Neural progenitor cell (in vitro differentiated cells): ENCODE results near the gene SLC30A4. TPM values are rescaled to one million over a fixed set of nuclear protein-coding genes. Genes with fewer than 3 reads are reported as not detected.

Experiments
- DNase-seq: peaks from one replicate; pipeline ENCODE4 v3.0.0-alpha.2; 2016; ENCODE audit warnings: low spot score
- H2AFZ ChIP-seq: fragments of 200-600 bp; sonication (generic); replicated peaks from 2 replicates; pipeline ENCODE4 v1.6.1; 2016; ENCODE audit warnings: antibody characterized with exemption
- H3F3A ChIP-seq: fragments of 200-600 bp; sonication (generic); 2 replicates; pipeline ENCODE4 v1.6.1; 2016; ENCODE audit warnings: antibody characterized with exemption, low read depth
- H3K27ac ChIP-seq: fragments of 200-600 bp; sonication (generic); 2 replicates; pipeline ENCODE4 v1.5.1; 2016; ENCODE audit warnings: mild to moderate bottlenecking
- H3K27me3 ChIP-seq: fragments of 200-600 bp; sonication (generic); 2 replicates; pipeline ENCODE4 v1.6.1; 2016; ENCODE audit warnings: mild to moderate bottlenecking, moderate library complexity
- H3K36me3 ChIP-seq: fragments of 200-600 bp; sonication (generic); 2 replicates; pipeline ENCODE4 v1.5.1; 2016
- H3K4me1 ChIP-seq: fragments of 200-600 bp; sonication (generic); 2 replicates; pipeline ENCODE4 v1.6.1; 2016; ENCODE audit warnings: mixed run types
- H3K4me2 ChIP-seq: fragments of 200-600 bp; sonication (generic); 2 replicates; pipeline ENCODE4 v1.6.1; 2016
- H3K4me3 ChIP-seq: fragments of 200-600 bp; sonication (generic); 2 replicates; pipeline ENCODE4 v1.5.1; 2016
- H3K79me2 ChIP-seq: fragments of 200-600 bp; sonication (generic); 2 replicates; pipeline ENCODE4 v1.6.1; 2016; ENCODE audit warnings: low read depth
- H3K9ac ChIP-seq: fragments of 200-600 bp; sonication (generic); 2 replicates; pipeline ENCODE4 v1.6.1; 2016
- H3K9me3 ChIP-seq: fragments of 200-600 bp; sonication (generic); 2 replicates; pipeline ENCODE4 v1.5.1; 2016; ENCODE audit warnings: low read depth
- H4K20me1 ChIP-seq: fragments of 200-600 bp; sonication (generic); 2 replicates; pipeline ENCODE4 v1.6.1; 2016; ENCODE audit warnings: low read depth
- H3K27ac Mint-ChIP-seq: 3 replicates; pipeline ENCODE4 v1.8.0; 2021; ENCODE audit warnings: mixed read lengths
- H3K27me3 Mint-ChIP-seq: 2 replicates; pipeline ENCODE4 v1.8.0; 2022; ENCODE audit warnings: low read depth, mild to moderate bottlenecking, inconsistent platforms, moderate library complexity, mixed read lengths; ENCODE audit not compliant: insufficient read depth
- H3K36me3 Mint-ChIP-seq: 3 replicates; pipeline ENCODE4 v1.8.0; 2021; ENCODE audit warnings: mixed read lengths
- H3K4me1 Mint-ChIP-seq: 3 replicates; pipeline ENCODE4 v1.8.0; 2021; ENCODE audit warnings: mixed read lengths
- H3K4me3 Mint-ChIP-seq: 3 replicates; pipeline ENCODE4 v1.8.0; 2021; ENCODE audit warnings: mild to moderate bottlenecking, moderate library complexity, mixed read lengths
- H3K9me3 Mint-ChIP-seq: 3 replicates; pipeline ENCODE4 v1.8.0; 2020; ENCODE audit warnings: mixed read lengths
- CTCF ChIP-seq: fragments of 200-600 bp; sonication (generic); IDR thresholded peaks from 2 replicates; pipeline ENCODE4 v1.5.1; 2017; ENCODE audit warnings: antibody characterized with exemption, mild to moderate bottlenecking
- EZH2 ChIP-seq: fragments of 200-600 bp; sonication (generic); IDR thresholded peaks from 2 replicates; pipeline ENCODE4 v1.6.1; 2017; ENCODE audit warnings: antibody characterized with exemption, mild to moderate bottlenecking, moderate library complexity
- EZH2phosphoT487 ChIP-seq: fragments of 200-600 bp; sonication (generic); IDR thresholded peaks from 2 replicates; pipeline ENCODE4 v1.6.1; 2017; ENCODE audit warnings: antibody characterized with exemption
- total RNA-seq: library from RNA; depleted of rRNA; stranded (reverse); fragments of >200 nt; gene quantifications from 2 replicates; pipeline ENCODE4 v1.2.3, GENCODE V29; 2015; ENCODE audit warnings: low replicate concordance

SLC30A4 gene
- total RNA-seq, 1 donor from 2014 or later = 0.02 TPM

GRCh38 chr15:45476410-45476809 is 46.1 kb downstream of the SLC30A4 start:
- no peak overlapping the region for H3K4me3 ChIP-seq
- H3K9me3 ChIP-seq = no peaks in the 10 kb centered on the region
- DNase-seq = no peak
- H3K27me3 ChIP-seq = peaks cover 85% of the 10 kb centered on the region
- H3K27ac Mint-ChIP-seq = no peak overlapping the region
- no peaks in the 10 kb centered on the region for H3K79me2 ChIP-seq
- H3K27ac ChIP-seq = no peak overlapping the region
- H3F3A ChIP-seq = no peaks in the 10 kb centered on the region
- no peak overlapping the region for H3K4me3 Mint-ChIP-seq
- no peak overlapping the region for H3K9ac ChIP-seq
- no peaks in the 10 kb centered on the region for H3K4me1 Mint-ChIP-seq
- TF ChIP-seq EZH2 (no peak), CTCF (no peak), EZH2phosphoT487 (no peak)
- H3K36me3 ChIP-seq = no peaks in the 10 kb centered on the region
- no peaks in the 10 kb centered on the region for H4K20me1 ChIP-seq
- H3K4me2 ChIP-seq = no peak overlapping the region
- H3K27me3 Mint-ChIP-seq = peaks cover 6% of the 10 kb centered on the region
- peaks cover 14% of the 10 kb centered on the region for H3K4me1 ChIP-seq
- H3K9me3 Mint-ChIP-seq = no peaks in the 10 kb centered on the region
- no peak overlapping the region for H2AFZ ChIP-seq
- H3K36me3 Mint-ChIP-seq = no peaks in the 10 kb centered on the region

- no peak for DNase-seq
- Mint-ChIP-seq H3K4me1 (no peaks in the 10 kb centered on the region), H3K27ac (no peak overlapping the region)
Measured at GRCh38 chr15:45474799-45475198, 47.8 kb downstream of the SLC30A4 start.

GRCh38 chr15:45473068-45473467 is 49.5 kb downstream of the SLC30A4 start:
- no peaks in the 10 kb centered on the region for H3K9me3 ChIP-seq
- Mint-ChIP-seq H3K27me3 (peaks cover 13% of the 10 kb centered on the region), H3K9me3 (no peaks in the 10 kb centered on the region), H3K4me3 (no peak overlapping the region), H3K27ac (no peak overlapping the region), H3K36me3 (no peaks in the 10 kb centered on the region), H3K4me1 (peaks cover 8% of the 10 kb centered on the region)
- H3K9ac ChIP-seq = no peak overlapping the region
- TF ChIP-seq EZH2 (no peak), EZH2phosphoT487 (no peak), CTCF (no peak)
- no peak for DNase-seq
- H3K4me2 ChIP-seq = peak overlapping the region; percentile 20
- no peak overlapping the region for H3K27ac ChIP-seq
- no peaks in the 10 kb centered on the region for H3F3A ChIP-seq
- peaks cover 14% of the 10 kb centered on the region for H3K4me1 ChIP-seq
- H3K4me3 ChIP-seq = no peak overlapping the region
- no peaks in the 10 kb centered on the region for H3K36me3 ChIP-seq
- peaks cover 99% of the 10 kb centered on the region for H3K27me3 ChIP-seq
- H2AFZ ChIP-seq = no peak overlapping the region
- no peaks in the 10 kb centered on the region for H4K20me1 ChIP-seq
- H3K79me2 ChIP-seq = no peaks in the 10 kb centered on the region

More at GRCh38 chr15:45474799-45475198, 47.8 kb downstream of the SLC30A4 start:
- no peak overlapping the region for H3K9ac ChIP-seq
- no peaks in the 10 kb centered on the region for H3K36me3 Mint-ChIP-seq
- no peak overlapping the region for H3K4me2 ChIP-seq
- no peak overlapping the region for H3K27ac ChIP-seq
- H3F3A ChIP-seq = no peaks in the 10 kb centered on the region
- no peaks in the 10 kb centered on the region for H3K9me3 Mint-ChIP-seq
- no peak overlapping the region for H3K4me3 Mint-ChIP-seq
- no peak for TF ChIP-seq EZH2
- TF ChIP-seq EZH2phosphoT487 = no peak
- no peak for TF ChIP-seq CTCF
- H3K4me3 ChIP-seq = no peak overlapping the region
- no peak overlapping the region for H2AFZ ChIP-seq
- H3K27me3 ChIP-seq = peaks cover 85% of the 10 kb centered on the region
- no peaks in the 10 kb centered on the region for H3K9me3 ChIP-seq
- no peaks in the 10 kb centered on the region for H4K20me1 ChIP-seq
- peaks cover 9% of the 10 kb centered on the region for H3K27me3 Mint-ChIP-seq
- no peaks in the 10 kb centered on the region for H3K79me2 ChIP-seq
- H3K36me3 ChIP-seq = no peaks in the 10 kb centered on the region
- peaks cover 14% of the 10 kb centered on the region for H3K4me1 ChIP-seq
